DMS 273 (cell line): ENCODE measurements around the gene ASIC2.

Source experiments
- DNase-seq: peaks from one replicate; lab custom pipeline; 2025; ENCODE audit not compliant: unreplicated experiment; lab: John Stamatoyannopoulos, UW

ASIC2 gene

DNA sequence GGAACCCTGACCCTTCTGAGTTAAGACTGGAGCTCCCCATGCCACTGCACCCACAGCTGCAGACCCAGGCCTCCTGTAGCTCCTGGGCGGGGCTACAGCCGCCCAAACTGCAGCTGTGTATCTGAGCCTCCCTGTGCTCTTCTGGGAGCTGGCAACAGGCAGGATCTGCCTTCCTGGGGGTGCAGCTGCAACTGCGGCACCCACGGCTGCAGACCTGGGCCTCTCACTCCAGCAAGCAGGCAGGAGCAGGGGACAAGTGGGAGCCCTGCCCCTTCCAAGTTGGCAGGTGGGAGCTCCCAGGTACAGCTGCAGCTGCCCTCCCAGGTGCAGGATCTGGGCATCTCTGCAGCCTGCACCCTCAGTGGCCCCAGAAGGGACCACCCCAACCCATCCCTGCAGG is 259.9 kb downstream of the ASIC2 start:
- DNase-seq, result no peak

DNA sequence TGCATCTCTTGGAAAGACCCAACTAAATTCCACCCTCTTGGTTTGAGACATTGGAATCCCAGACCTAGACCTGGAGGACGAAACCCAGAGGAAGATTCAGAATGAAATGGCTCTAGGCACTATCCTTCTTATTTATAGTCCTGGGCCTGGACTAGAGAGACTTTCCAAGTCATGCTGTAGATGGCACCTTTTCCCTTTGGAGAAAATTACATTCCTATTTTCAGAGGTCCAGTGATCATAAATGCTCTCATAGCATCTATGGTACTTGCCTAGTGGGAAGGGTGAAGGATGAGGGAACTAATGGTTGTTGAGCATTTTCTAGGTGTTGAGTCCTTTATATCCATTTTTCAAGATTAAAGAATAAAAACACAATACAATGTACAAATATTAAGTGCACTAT is 264.3 kb downstream of the ASIC2 start:
- DNase-seq, result no peak

DNA sequence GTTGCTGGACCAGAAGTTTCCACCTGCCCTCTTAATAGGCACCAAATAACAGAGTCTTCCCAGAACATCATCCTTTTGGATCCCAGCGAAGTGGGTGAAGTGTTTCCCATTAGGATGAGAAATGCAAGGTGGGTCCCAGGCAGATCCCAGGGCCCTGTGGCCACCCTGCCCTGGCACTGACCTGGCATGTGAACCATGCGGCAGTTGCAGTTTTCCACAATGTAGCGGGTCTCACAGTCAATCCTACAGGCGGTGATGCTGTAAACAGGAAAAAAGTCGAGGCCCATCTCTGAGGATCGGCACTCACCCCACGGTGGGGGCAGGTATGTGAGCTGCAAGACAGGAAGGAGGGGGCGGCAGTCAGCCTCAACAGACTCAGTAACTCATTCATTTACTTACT is 265.0 kb downstream of the ASIC2 start:
- no peak for DNase-seq

DNA sequence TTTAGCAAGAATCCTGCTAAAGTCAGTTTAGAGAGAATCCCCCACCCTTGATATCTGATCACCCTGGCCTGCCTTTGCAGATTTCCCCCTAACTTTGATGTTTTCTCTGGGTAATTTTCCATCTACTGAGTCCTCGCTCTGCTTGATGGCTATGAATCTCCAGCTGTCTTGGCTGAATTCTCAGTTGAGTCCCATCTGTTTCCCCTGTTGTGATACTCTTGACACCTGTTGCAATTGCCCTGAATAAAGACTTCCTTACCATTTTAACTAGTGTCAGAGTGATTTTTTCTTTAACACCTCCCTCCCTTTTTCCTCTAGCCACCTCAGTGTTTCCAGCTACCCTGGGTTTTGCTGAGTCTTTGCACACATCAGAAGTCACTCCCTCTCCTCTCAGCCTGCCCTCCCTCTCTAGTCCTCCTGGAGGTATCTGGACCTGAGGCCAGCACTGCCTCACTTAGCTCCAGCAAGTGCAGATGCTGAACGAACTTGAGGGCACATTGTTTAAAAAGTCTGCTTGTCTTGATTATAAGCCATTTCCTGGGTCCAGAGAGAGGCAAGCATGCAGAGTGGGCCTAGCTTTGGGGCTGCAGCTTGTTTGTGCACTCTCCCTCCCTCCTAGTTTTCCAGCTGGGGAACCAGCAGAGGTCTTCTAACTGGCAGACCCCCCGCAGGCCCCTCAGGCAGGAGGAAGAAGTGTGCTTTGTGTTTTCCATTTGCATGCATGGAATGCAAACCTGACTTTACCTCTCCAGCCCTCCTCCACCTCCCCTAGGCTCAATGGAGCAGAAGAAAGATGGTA is 268.2 kb downstream of the ASIC2 start:
- DNase-seq, result peak; percentile 89

DNA sequence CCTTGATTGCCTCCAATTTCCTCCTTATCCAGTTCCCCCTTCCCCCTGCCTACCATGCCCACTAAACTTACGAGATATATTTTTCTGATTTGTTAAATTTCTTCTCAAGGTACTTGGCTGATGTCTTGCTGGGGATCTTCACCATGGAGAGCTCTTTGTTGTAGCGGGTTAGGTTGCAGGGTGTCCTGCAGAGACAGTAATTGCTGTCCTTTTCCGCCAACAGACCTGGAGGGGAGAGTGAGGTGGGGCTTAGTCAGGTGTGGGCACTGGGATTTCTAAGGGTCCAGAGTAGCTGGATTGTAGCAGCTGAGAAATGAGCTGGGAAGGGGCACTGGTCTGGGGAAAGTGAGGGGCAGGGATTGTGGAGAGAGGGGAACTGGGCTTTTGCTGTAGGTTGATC is 269.3 kb downstream of the ASIC2 start:
- no peak for DNase-seq

DNA sequence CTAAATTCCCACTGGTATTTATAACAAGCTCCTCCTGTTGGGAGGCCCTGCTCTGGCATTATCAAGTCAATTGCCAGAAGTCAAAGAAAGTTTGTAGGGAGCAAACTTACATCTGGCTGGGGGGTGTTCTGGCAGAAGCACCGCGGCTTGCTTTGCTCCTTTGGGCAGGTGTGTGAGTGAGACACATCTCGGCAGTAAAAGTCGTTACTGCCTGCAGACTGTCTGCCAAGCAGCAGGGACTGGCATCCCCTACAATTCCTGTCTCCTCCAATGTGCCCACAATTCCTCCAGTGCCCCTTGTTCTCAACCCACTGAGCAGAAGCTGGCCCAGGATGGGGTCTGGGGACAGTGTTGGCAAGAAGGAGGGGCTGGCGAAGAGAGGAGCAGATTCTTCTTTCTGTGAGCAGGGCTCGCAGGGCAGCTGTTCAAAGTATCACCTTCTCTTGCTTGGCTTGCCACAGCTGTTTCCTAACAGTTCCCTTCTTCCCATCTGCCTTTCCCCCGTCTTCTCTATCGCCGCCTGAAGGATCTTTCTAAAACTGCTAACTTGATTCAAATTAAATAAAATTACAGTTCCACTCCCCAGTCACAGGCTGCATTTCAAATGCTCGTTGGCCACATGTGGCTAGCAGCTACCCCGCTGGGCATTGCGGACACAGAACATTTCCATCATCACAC is 271.2 kb downstream of the ASIC2 start:
- DNase-seq, result peak; percentile 95

DNA sequence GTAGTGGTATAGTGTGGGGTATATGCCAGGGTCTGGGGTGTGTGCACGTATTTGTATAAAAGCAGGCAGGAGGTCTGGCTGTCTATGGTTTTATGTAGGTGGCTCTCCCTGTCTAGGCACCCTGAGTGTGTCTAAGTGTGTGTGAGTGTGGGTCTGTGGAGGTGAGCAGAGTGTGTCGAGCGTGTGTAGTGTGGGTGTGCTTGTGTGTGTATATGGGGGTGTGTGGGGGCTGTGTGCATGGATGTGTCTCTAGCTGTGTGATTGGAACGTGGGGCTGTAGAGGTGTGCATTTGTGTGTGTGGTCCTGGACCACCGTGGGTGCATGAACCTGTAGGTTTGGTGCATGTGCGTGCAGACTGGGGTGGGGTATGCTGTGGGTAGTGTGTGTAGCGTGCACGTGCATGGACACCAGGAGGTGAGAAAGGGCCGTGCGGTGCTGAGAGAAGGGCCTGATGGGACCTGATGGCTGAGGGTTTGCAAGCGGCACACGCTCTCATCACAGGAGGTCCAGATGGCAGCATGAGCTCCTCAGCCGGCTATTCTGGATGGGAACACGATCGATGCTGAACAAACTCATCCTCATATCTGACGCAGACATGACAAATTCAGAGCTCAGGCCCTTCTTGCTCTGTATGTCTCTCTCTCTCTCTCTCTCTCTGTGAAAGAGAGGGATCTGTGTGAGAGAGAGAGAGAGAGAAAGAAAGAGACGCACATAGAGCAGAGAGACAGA is 273.8 kb downstream of the ASIC2 start:
- DNase-seq, result peak; percentile 52

DNA sequence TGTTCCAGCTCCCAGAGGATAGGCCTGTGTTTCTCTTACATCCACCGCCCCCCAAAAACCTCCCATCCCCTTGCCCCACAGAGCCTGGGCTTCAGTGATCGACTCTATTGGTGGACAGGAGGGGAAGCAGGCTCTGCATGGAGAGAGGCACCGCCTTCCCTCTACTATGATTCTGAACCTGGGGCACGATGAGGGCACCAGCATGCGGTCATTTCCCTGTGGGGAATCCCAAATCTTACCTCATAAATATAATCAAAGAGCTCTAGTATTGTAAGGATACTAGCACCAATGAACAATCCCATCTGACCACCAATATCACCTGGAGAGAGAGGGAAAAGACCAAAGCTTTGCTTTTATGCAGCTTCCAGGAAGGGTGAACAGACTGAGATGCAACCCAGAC is 275.7 kb downstream of the ASIC2 start:
- no peak for DNase-seq

DNA sequence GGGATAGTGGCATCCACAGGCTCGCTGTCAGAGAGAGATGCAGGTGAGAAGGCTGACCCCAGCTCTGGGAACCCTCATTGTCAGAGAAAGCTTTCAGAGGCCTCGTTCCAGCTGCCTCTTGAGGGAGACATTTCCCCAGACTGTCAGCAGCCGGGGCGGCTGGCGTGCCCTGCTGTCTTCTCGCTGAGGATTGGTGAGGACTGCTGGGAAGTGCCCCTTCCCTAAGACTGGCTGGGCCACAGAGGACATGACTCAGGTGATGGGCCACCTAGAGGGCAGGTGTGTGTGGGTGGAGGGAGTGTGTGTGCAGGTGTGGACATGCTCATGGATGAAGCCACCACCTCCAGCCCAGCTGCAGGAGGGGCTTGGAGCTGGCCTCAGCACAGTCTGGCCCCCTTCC is 276.2 kb downstream of the ASIC2 start:
- DNase-seq, result no peak

DNA sequence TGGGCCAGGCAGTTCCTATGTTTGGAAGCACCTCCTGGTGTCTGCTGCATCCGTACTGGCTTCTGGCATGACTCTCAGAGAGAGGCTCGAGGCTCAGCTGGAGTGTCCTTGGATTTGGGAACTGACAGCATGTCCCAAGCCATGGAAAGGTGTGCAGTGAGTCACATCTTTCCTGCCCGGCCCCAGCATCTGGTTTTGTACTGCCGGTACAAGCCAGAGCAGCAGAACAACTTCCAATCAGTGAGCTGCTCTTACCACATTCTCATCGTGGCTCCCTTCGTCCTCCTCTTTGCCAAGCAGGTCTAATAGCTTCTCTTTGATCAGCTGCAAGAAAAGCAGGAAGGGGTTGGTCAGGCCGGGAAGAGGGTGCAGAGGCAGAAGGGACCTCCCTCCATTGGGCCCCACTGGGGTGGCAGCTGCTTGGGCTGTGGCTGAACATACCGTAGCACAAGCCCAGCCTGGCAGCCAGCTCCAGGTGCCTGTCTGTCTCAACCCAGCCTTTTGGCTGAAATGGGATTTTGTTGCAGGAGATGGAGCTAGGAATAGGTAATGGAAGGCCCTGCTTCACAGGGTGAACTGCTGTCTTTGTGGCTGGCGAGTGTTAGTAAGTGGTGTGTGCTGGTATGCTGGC is 277.3 kb downstream of the ASIC2 start:
- DNase-seq, result peak; percentile 26

DNA sequence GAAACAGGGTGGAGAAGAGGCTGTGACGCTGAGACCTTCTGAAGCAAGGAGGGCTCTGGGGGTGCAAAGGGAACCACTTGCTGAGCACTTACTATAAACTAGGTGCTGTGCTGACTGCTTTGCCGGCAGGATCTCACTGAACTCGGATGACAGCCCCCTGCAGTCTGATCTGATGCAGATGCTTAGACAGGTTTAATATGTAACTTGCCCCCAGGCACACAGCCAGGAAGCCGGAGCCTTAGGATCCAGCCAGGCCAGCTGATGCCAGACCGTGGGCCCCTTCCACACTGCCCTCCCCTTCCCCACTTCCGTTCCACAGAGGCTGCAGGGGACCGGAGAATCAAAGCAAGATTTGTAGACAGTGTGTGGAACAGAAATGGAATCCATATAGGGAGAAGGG is 278.3 kb downstream of the ASIC2 start:
- peak; percentile 15 for DNase-seq

DNA sequence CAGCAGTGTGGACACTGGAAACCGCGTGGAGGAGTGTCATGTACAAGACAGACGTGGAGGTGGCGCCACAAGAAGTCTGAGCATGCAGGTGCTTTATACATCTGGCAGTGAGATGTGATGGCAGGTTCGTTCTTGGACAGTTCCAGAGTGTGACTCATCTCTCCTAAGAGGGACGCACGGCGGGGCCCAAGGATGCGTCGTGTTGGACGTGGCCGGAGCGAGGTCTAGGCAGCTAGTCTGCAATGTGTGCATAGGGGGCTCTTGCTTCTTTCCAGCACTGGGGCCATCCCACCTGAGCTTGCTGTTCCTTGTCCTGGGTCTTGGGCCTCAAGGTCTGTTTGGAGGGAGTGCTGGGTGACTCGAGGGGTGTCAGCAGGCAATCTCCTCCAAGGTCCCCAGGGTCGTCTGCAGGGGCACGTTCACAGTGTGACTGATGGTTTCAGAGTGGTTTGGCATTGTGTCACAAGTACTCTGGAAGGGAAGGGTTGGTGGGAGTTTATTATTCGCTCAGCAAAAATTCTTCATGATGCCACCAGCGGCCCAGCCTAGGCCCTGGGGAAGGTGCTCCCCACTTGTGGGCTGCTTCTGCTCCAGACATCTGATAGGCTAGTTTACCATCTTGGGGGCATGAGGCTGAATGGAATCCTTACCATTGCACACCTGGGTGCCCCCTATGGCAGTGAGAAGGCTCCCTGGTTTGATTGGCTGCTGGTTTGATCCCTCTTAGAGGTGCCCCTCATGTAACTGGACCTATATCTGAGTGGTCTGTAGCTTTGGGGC is 279.3 kb downstream of the ASIC2 start:
- no peak for DNase-seq

DNA sequence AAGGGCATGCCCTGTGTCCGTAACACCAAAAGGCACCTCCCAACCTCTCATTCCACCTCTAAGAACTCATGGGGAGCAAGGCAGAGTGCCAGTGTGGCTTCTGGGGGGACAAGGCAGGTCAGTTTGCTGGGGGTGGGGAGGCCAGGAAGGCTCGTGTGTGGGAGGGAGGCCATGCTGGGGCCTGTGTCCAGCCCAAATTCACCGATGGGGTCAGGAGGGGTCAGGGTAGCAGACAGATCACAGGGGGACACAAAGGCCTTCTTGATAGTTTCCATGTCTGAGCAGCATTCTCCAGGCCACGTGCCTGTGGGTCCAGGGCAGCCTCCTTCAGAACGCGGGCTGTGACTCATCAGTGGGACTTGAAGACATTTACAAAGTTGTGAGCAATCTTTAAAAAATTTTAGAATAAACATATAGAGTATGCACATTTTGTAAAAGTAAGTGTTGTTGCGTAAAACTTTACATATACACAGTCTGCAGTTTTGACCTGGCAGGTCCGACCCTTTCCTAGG is 280.5 kb downstream of the ASIC2 start:
- no peak for DNase-seq

DNA sequence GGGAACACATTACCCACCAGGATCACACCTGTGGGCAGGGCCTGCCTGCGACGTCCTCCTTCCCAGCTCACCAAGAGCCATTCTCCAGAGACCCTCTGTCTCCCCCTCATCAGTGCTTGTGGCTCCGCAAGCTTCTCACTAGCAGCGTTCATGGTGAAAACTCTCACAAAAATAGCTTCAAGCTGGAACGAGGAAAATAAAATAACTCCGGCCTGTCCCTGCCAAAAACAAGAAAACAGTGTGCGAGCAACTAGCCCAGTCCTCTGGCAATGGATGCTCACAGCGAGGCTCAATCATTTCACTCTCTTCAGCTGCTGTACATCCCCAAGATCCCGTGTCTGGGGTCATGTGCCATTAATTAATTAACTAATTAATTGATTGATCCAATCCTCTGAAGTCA is 283.5 kb downstream of the ASIC2 start:
- DNase-seq, result no peak

DNA sequence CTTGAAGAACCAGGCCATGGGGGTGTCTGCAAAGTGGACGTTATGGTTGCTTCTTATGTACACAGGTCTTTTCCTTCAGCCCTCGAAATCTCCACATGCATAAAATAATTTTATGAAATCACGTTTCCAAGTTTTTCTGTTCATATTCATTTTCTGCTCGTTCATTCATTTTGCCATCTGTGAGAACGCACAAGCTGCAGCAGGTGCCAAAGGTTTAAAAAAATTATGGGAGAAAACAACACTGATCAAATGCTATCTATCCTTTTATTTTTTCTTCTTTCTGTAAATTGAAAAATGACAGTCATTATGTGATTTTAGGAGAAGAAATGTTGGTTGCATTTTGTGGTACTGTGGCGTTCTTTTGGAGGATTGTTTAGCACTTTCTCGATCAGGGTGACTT is 285.9 kb downstream of the ASIC2 start:
- no peak for DNase-seq

DNA sequence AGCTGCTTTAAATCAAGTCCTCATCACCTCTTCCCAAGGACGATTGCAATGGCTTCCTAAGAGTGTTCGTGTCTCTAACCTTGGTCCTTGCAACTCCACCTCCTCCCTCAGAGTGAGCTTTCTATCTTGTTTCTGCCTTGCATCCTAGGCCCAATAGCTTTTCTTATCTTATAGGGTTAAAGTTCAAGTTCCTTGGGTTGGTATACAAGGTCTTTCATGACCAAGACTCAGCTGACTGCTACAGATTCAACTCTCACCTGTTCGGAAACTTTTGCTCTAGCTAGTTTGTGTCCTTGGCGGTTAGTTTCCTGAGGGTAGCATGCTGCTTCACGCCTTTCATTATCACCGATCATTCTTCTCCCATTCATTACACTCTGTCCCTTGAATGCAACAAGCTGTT is 290.8 kb downstream of the ASIC2 start:
- DNase-seq, result no peak

DNA sequence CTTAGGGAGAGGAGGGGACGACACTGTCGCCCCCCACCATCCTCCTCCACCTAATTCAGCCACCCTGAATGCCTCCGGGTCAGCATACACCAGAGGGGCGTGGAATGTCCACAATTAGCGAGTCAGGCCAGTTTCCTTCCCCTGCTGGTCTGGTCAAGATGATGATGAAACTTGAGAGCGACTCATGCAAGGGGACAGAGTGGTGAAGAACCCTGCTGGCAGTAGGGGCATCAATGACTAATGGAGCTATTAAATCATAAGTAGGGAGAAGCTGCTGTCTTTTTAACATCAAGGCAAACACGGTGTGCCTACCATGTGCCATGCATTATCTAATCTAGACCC is 294.2 kb downstream of the ASIC2 start:
- DNase-seq, result no peak

DNA sequence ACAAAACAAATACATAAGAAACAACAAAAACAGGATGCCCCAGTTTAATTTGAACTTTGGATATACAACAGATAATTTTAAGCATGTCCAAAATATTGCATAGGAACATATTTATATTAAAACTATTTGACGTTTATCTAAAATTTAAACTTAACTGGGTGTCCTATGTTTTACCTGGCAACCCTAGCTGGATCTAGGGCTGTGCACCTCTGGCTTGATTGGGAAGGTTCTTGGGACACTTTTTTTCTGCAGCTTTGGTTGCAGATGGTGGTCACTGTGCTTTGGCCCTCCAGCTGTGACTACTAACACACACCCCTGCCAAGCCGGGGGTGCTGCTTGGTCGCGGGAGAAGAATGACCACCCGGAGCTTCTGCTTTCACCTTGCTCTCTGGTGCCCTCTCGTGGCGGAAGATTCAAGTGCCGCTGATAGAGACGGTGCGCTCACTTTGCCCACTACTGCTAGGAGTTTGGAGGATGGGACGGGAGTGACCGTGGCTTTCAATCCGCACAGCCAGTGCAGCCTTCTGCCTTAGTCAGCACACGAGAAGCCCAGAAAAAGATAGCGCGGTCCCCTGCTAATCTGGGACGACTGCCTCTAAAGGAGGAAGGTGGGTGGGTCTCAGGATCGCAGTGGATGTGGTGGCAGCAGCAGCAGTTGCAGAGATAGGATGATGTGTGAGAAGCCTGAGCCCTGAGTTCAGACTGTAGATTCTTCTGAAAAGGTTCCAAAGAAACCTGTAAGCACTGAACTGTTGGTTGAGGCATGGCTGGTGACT is 294.8 kb downstream of the ASIC2 start:
- DNase-seq, result peak; percentile 86

DNA sequence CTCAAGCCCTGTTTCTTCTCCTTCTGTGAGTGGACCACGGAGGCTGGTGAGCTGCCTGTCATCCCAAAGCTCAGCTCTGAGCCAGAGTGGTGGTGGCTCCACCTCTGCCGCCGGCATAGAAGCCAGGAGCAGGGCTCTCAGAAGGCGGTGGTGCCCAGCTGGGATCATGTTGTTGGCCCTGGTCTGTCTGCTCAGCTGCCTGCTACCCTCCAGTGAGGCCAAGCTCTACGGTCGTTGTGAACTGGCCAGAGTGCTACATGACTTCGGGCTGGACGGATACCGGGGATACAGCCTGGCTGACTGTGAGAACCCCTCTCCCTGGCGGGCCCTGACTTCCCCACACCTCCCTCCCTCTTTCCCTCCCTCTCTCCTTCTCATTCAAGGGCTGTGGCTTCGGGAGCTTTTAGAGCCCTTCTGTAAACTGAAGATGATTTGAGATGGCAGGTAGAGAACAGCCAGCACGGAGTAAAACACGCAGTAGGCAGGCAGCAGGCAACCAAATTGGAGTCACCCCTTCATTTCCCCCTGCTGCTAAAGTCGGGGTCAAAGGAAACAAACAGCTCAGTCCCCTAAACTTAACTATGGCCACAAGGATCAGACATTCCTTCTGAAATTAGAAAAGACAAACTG is 297.6 kb downstream of the ASIC2 start:
- no peak for DNase-seq

DNA sequence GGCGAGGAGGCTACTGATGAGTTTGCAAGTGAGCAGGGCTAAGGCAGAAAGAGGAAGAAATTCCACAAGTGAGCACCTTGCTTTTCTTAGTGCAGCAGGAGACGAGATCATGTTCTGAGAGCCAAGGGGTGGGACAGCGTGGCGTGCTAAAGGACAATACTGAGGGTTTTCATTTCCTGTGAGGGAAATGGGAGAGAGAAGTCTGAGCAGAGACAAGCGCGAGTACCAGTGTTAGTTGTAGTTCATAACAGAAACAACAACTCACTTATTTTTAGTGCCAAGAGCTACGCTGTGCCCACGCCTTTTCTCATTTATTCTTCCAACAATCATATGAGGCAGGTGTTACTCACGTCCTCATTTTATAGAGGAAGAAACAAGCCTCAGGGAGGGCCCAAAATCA is 299.1 kb downstream of the ASIC2 start:
- DNase-seq, result no peak
